Stimulated activated CD8-positive, alpha-beta memory T cell treated with anti-CD3 and anti-CD28 coated beads, Interleukin-12 subunit alpha, Interleukin-12 subunit beta, amount 100 ng/mL, for 1 hour (primary cell): ENCODE measurements around the gene SELENBP1.
"Not testable (repeated sequence)": the region's sequence is repeated elsewhere in the genome, so short reads cannot be mapped to it uniquely, and the experiment has no call there.

Experiments used
- DNase-seq: peaks from one replicate; pipeline ENCODE4 v3.0.0-alpha.2; 2020; ENCODE audit warnings: low read depth

The SELENBP1 gene

DNA sequence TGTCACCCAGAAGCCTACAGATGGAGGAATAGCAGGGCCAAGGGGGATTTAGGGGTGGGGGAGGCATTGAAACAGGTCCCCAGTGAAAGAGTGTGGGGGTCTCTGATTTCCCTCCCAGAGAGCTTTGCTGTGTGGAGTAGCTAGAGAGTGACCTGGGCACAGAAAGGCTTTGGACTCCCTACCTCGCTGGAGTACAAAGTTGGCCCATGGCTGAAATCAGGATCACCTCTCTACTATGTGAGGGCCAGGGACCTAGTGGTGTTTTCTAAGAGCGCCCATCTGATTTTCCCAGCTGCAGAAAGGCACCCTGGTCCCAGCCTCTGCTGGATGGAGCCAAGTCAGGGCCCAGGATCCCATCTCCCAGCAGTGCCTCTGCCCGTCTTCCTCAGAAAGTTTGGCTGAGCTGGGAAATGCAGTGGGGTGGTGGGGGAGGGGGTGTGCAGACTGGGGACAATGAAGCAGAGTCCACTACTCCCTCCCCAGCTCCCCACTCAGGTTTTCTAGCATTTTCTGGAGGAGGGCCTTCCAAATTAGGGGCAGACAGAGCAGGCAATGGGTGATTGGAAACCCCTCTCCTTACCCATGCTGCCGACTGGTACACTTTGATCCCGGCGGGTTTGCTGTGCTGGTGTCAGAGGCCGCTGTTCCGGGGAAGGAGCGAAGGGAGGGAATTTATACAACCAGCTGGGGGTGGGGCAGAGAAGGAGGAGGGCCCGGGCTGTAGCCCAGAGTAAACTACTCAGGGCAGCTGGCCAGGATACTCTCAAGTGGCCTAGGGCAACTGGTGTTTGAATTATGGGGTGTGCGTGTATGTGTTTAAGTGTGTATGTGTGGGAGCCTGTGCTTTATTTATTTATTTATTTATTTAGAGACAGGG is at the start of gene SELENBP1:
Gene SELENBP1 (minus strand): TSS at position 648 of the 877 bp plus-strand sequence. CDS start 64 bp downstream, at position 584.
- no peak for DNase-seq

DNA sequence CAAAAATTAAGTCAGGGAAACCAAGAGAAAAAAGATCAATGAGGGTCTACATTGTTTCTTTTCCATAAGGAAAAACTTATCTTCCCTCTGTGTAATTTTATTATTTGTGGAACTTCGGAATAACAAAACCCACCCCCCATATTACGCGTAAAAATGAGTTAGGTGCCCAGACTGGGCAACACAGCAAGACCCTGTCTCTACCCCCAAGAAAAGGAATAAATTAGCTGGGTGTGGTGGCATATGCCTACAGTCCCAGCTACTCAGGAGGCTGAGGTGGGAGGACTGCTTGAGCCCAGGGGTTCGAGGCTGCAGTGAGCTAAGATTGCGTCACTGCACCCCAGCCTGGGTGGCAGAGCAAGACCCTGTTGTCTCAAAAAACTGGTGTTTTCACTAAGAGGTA is 47.3 kb upstream of the SELENBP1 start:
- no peak for DNase-seq

DNA sequence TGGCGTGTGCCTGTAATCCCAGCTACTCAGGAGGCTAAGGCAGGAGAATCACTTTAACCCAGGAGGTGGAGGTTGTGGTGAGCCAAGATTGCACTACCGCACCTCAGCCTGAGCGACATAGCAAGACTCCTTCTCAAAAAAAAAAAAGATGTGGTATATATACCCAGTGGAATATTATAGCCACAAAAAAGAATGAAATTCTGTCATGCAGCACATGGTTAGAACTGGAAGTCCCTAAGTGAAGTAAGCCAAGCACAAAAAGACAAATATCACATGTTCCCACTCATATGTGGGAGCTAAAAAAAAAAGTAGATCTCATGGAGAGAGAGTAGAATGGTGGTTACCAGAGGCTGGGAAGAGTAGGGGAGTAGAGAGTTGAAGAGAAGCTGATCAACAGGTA is 45.6 kb upstream of the SELENBP1 start:
- DNase-seq, result no peak

DNA sequence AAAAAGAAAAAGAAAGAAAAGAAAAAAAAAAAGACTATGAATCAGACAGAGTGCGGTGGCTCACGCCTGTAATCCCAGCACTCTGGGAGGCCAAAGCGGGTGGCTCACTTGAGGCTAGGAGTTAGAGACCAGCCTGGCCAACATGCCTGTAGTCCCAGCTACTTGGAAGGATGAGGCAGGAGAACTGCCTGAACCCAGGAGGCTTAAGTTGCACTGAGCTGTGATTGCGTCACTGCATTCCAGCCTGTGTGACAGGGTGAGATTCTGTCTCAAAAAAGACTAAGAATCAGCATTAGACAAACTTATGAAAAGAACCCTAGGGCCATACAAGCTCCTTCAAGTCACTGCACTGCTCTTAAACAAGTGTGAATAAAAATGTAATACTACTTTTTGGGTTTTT is 43.7 kb upstream of the SELENBP1 start:
- no peak for DNase-seq

DNA sequence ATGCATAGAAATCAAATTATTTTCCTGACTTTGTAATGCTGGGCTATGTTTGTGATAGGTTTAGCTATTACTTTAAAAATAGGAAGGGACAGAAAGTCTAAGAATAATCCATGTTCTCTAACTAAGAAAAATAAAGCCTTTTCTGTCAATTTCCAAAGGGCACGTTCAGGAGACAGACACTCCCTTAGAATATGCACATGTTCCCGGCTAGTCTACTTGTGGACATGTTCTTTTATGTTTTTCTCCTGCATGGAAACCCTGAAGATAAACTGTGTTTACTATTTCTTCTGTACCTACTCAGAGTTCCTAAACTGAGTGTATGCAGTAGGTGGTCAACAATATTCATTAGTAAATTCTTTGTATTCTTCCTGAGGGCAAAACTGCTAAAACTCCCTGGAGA is 39.4 kb upstream of the SELENBP1 start:
- DNase-seq, result no peak

DNA sequence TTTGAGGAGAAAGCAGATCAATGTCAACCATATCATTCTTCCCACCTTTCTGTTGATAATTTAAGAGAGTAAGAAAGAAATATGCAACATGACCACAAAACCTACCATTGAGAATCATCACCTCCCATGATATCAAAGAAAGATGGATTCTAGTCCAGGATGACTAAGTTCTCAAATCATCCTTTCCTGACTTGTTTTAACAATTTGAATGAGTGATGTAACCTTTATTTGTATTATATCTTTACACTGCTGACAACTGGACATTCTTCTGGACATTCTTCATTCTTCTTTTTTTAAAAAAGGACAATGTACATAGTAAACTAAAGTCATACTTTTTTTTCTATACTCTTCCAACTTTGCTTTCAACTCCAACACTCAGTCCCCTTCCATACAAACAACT is 36.4 kb upstream of the SELENBP1 start:
- no peak for DNase-seq

DNA sequence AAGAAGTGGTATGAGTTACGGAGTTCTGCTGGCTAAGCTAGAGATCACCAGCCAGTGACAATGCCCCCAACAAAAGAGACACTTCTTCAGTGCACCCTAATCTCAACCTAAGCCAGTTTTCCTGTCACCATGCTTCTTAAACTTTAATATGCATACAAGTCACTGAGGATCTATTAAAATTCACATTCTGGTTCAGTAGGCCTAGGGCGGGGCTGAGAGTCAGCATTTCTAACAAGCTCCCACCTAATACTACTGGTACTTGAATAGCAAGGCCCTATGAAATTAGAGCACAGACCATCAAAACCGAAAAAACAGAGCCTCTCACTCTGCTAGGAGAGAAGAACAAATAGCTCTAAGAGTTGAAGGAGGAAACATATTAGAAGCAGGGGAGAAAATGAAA is 34.8 kb upstream of the SELENBP1 start:
- no peak for DNase-seq

DNA sequence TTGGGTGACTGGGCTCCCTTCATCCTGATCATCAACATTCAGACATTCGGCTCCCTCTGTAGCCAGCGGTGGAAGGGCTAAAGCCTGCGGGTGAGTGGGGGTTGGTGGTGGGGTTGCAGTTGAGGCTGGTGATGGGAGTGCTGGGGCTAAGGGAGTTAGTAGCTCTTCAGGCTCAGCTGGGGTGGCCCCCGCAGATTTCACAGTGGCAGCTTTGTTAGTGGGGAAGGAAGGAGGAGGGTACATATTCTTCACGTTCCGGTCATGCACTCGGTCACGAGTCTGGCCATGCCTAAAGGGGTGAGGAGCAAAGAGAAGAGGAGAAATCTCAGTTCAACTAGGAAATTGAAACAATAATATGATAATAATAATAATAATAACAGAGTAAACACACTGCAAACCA is 33.7 kb upstream of the SELENBP1 start:
- no peak for DNase-seq

DNA sequence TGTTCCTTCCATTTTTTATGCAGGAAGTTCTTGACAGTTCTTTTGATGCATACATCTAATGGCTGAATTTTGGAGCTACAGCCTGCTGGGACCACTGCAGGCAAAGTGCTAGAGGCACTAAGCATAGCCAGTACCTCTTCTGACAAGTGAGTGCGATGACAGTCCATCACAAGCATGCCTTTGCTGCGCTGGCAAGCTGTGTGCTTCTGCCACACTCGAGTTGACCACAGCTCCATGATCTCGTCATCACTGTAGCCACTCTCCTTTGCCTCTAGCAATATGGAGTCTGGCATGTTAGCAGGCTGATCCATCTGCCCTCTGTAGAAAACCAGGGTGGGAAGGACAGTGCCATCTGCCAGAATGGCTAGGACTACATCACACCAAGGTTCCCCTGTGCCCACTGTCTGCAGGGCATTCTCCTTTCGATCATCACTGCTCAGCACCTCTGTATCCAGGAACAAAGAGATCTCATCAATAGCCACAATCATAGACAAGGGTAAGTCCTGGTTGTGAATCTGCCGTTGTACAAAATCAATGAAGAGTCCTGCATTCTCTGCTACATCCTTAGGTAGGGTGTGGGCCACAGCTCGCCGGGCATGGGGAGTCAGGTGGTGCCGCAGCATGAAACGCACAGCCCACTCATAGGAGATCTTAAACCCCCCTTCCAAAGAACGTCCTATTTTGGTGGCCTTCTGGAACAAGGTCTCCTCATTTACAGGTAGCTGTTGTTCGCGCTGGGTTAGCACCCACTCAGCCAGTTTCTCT is 32.9 kb upstream of the SELENBP1 start:
- DNase-seq, result no peak

DNA sequence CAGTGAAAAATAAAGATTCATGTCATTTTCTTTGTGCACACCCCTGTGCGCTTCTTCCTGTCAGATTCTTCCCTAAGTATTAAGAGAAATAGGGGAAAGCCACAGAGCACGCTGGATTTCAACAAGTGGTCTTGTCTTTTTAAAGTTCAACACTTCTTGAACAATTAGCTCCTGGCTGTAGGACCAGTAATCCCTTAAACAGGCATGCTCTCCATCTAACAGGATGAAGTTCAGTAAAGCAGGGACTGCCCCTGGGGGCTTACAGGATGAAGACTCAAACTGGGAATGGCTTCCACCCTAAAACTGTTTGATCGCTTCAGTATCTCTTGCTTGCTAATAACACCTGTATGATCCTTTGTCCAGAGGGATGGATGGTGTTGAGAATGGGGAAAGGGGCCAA is 31.1 kb upstream of the SELENBP1 start:
- DNase-seq, result no peak

DNA sequence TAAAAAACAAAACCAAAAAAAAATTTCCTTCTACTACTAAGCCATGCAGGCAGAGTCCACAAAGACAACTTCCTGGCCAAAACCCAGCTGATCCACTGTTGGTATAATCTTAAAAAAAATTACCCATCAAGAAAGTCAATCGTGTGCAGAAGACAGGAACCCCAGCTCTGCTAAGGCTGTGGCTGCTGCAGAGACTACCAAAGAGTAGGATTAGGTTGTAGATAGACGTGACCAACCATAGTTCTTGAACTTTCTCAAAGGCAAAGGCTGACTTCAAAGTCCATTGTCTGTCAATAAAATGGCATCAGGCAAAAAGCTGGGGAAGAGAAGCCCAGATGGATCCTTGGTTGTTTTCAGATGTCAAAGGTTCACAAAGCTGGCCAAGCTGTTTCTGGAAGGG is 30.3 kb upstream of the SELENBP1 start:
- DNase-seq, result no peak

DNA sequence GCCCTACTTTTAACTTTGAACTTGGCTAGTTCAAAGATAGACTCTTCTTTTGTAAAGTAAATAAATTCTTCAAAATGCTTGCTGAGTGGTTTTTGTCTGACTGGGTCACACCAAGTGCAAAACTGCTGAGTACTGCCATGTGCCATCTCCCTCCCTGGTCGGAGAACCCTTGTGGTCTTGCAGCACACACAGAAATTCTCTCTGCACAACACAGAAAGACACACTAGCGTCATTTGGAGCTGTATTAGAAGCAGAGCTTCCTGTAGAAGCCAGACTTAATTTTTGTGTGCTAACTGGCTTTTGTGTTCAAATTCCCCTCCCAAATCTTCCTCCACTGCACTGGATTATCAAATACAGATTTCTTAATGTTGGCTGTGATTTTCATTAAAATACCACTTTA is 29.4 kb upstream of the SELENBP1 start:
- no peak for DNase-seq

DNA sequence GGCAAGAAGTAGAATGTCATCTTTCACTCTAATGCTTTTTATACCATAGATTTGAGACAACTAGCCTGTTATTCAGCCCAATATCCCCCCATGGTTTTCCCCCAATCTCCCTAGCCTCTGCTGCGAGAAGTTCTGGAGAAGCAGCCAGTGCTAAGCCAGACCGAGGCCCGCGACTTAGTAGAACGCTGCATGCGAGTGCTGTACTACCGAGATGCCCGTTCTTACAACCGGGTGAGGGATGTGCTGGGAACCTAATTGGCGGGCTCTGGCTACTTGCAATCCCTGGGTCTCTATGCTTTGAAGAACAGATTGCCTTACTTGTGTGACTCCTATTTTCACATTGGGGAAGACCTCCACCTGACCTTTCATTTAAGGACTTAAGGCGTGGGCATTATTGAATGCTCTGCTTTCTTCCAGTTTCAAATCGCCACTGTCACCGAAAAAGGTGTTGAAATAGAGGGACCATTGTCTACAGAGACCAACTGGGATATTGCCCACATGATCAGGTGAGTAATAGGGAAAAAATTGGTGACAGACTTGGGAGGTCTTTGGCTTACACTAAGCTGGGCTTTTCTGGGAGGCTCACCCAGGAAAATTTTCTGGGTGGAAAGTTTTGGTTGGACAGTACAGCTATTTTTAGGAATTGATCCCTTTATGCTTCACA is 28.8 kb upstream of the SELENBP1 start:
- no peak for DNase-seq

DNA sequence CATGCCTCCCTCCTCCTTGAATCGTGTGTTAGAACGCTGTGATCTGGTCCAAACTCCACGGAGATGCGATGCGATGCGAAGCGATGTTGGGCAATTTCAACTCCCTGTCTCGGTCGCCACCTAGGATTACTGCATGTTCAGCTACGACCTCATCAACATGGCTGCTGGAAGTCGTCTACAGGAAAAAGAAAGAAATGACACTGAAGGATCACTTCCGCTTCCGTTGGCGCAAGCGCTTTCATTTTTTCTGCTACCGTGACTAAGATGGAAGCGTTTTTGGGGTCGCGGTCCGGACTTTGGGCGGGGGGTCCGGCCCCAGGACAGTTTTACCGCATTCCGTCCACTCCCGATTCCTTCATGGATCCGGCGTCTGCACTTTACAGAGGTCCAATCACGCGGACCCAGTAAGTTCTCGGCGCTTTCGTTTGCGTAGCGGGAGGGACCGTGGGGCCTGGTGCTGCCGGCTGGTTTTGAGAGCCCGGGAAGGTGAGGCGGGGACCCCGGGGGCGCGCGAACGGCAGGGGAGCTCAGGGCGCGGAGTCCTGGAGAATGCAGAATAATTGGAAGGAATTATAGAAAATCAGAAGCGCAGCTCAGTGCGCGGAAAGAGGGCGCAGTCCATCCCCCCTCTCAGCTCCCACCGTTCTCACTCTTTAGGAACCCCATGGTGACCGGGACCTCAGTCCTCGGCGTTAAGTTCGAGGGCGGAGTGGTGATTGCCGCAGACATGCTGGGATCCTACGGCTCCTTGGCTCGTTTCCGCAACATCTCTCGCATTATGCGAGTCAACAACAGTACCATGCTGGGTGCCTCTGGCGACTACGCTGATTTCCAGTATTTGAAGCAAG is 27.0 kb upstream of the SELENBP1 start, which contains the start of gene PSMB4:
Gene PSMB4 (plus strand): TSS at position 250 of the 848 bp plus-strand sequence. CDS start 15 bp downstream, at position 265.
- peak; percentile 71 for DNase-seq

DNA sequence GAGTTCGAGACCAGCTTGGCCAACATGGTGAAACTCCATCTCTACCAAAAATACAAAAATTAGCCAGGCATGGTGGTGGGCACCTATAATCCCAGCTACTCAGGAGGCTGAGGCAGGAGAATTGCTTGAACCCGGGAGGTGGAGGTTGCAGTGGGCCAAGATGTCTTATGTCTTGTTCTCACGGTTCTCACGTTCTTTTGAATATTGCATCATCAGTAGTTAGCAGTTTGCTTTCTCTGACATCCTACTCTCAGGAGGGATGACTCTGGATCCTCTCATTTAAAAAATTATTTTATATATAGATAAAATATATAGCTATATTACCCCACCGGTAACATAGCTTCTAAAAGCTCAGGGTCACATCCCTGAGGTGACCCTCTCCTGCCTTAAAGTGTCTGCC is 23.8 kb upstream of the SELENBP1 start:
- not testable (repeated sequence) for DNase-seq

DNA sequence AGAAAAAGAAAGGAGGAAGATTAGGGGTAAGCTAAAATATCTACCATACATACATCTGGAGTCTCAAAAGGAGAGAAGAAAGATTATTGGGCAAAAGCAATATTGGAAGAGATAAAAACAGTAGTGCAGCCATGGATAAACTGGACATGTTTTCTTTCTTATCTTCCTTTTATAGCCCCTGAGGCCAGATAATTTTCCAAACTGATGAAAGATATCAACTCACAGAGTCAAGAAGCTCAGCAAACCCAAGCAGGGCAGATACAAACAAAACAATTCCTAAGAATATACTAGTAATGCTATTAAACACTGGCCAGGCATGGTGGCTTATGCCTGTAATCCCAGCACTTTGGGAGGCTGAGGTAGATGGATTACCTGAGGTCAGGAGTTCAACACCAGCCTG is 21.1 kb upstream of the SELENBP1 start:
- DNase-seq, result no peak

DNA sequence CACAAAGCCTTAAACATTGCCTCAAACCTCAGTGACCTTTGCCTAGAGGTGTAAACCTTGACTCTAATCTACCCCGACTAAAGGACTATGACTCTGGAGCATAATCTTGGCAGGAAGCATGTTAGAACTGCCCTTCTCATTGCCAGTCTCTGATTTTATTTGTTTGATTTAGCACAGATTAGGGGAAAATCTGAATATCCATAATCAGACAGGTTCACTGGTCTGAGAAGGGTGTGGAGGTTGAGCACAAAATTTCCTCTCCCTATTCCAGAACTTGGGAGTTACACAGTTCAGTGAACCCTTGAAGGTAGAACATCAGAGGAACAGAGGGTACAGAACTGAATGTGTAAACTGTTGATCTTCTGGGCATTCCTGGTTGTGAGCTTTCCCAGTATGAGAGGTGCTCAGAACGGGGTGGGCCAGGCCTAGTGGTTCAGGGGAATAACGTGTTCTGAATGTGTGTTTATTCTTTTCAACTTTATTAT is 18.6 kb upstream of the SELENBP1 start:
- DNase-seq, result no peak

DNA sequence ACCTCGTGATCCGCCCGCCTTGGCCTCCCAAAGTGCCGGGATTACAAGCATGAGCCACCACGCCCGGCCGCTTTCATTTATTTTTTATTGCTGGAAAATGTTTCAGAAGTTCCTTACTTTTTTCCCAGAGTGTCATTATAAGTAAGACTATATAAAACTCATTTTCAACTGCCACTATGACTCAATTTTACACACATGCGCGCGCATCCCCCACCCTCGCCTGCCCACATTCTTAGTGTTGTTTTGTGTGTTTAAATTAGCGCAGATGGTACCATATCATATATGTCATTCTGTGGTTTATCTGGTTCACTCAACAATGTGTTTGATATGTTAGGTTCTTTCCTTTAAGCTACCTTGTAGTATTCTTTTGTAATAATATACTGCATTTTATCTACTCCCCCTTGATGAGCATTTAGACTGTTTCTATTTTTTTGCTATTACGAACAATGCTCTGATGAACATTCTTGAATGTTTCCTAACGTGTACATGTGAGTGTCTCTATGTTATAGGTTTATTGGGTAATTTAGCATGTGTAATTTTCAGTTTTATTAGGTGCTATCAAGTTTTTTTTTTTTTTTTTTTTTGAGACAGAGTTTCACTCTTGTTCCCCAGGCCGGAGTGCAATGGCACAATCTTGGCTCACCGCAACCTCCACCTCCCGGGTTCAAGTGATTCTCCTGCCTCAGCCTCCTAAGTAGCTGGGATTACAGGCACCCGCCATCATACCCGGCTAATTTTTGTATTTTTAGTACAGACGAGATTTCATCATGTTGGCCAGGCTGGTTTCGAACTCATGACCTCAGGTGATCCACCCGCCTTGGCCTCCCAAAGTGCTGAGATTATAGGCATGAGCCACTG is 17.9 kb upstream of the SELENBP1 start:
- not testable (repeated sequence) for DNase-seq

DNA sequence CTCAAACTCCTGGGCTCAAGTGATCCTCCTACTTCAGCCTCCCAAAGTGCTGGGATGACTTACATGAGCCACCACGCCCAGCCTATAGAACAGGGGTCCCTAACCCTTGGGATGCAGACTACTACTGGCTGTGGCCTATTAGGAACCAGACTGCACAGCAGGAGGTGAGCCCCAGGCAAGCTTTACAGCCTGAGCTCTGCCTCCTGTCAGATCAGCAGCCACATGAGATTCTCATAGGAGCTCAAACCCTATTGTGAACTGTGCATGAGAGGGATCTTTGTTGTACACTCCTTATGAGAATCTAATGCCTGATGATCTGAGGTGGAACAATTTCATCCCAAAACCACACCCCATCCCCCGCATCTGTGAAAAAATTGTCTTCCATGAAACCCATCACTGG is 13.5 kb upstream of the SELENBP1 start:
- DNase-seq, result no peak

DNA sequence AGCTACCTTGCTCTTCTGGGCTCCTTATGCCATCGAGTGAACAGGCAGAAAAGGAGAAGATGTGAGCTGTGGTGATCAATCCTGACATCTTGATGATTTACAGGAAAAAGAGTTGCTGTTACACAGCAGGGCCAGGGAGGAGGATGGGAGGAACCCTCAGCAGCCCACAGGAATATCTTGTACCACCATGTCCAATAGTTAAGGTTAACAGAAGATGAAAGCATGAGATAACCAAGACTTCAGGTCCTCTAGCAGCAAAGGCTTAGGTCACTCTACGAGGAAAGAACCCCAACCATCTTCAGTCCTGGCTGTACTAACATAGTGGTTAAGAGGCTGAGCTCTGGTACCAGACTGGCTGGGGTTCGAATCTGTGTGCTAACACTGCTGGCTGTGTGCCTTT is 12.1 kb upstream of the SELENBP1 start:
- DNase-seq, result no peak
